ENCODE measurements around the gene ATG2A. TPM values are rescaled to one million over a fixed set of nuclear protein-coding genes. Genes with fewer than 3 reads are reported as not detected.
A peak's percentile ranks its signal among the peaks of the same experiment; 100 is the strongest.

ATG2A gene
- total and polyA plus RNA-seq, 10 of the 15 experiments (the other 5 are each of a cell fraction or from before 2014, with no cell fraction given), result 0.08 to 19.0 (median 4.6) TPM

DNA sequence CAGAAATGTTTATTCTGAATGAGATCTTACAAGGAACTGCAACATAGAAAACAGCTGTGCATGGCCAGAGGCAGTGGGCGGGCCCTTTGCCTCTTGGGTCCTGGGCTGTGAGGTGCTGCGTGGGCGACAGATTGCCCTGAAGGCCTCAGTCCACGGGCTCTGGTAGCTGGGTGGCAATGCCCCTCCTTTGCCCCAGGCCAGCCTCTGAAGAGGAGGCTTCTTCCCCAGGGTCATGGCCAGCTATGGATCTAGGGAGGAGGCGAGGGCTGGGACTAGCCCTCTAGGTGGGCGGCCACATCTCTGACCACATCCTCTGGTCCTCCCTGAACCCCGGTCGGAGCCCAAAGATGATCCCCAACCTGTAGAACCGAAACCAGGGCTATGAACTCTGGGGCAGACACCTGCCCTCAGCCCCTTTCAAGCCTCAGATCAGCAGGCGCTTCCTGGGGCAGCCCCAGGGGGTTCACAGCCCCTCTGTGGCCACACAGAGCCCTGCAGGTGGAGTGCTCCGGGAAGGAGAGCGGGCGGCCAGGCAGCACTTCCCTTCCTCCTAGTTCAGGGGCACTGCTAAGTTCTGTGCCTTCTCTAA is 65.9 kb downstream of the ATG2A start (continued):
- TF ChIP-seq, protein P1, sequence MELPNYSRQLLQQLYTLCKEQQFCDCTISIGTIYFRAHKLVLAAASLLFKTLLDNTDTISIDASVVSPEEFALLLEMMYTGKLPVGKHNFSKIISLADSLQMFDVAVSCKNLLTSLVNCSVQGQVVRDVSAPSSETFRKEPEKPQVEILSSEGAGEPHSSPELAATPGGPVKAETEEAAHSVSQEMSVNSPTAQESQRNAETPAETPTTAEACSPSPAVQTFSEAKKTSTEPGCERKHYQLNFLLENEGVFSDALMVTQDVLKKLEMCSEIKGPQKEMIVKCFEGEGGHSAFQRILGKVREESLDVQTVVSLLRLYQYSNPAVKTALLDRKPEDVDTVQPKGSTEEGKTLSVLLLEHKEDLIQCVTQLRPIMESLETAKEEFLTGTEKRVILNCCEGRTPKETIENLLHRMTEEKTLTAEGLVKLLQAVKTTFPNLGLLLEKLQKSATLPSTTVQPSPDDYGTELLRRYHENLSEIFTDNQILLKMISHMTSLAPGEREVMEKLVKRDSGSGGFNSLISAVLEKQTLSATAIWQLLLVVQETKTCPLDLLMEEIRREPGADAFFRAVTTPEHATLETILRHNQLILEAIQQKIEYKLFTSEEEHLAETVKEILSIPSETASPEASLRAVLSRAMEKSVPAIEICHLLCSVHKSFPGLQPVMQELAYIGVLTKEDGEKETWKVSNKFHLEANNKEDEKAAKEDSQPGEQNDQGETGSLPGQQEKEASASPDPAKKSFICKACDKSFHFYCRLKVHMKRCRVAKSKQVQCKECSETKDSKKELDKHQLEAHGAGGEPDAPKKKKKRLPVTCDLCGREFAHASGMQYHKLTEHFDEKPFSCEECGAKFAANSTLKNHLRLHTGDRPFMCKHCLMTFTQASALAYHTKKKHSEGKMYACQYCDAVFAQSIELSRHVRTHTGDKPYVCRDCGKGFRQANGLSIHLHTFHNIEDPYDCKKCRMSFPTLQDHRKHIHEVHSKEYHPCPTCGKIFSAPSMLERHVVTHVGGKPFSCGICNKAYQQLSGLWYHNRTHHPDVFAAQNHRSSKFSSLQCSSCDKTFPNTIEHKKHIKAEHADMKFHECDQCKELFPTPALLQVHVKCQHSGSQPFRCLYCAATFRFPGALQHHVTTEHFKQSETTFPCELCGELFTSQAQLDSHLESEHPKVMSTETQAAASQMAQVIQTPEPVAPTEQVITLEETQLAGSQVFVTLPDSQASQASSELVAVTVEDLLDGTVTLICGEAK (IDR thresholded peaks at IDR 0.05; ENCODE audit: borderline replicate concordance), result no peak
- peak; percentile 77; the same call in 1 of the 2 replicates for TF ChIP-seq TCF3 (IDR thresholded peaks at IDR 0.05; ENCODE audit: borderline replicate concordance, insufficient read depth, low read depth, low read length)
- peak; percentile 98 for TF ChIP-seq EED (IDR thresholded peaks at IDR 0.05; ENCODE audit: low read depth)
- TF ChIP-seq, protein P2, sequence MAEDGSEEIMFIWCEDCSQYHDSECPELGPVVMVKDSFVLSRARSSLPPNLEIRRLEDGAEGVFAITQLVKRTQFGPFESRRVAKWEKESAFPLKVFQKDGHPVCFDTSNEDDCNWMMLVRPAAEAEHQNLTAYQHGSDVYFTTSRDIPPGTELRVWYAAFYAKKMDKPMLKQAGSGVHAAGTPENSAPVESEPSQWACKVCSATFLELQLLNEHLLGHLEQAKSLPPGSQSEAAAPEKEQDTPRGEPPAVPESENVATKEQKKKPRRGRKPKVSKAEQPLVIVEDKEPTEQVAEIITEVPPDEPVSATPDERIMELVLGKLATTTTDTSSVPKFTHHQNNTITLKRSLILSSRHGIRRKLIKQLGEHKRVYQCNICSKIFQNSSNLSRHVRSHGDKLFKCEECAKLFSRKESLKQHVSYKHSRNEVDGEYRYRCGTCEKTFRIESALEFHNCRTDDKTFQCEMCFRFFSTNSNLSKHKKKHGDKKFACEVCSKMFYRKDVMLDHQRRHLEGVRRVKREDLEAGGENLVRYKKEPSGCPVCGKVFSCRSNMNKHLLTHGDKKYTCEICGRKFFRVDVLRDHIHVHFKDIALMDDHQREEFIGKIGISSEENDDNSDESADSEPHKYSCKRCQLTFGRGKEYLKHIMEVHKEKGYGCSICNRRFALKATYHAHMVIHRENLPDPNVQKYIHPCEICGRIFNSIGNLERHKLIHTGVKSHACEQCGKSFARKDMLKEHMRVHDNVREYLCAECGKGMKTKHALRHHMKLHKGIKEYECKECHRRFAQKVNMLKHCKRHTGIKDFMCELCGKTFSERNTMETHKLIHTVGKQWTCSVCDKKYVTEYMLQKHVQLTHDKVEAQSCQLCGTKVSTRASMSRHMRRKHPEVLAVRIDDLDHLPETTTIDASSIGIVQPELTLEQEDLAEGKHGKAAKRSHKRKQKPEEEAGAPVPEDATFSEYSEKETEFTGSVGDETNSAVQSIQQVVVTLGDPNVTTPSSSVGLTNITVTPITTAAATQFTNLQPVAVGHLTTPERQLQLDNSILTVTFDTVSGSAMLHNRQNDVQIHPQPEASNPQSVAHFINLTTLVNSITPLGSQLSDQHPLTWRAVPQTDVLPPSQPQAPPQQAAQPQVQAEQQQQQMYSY (CRISPR knock-in tag; IDR thresholded peaks at IDR 0.05), result no peak
- TF ChIP-seq TARDBP (IDR thresholded peaks at IDR 0.05; ENCODE audit: borderline replicate concordance), result 0 out of 2 replicates have a peak, but pooled peaks have one; percentile 57
- peak in 1 of 2 experiments; percentile 81; a peak in 1 of 4 replicates for TF ChIP-seq ETV6 (conservative IDR thresholded peaks at IDR 0.05 in 1 of 2, IDR thresholded peaks at IDR 0.05 in 1 of 2; ENCODE audit: borderline replicate concordance in 1 of 2, low read depth in 1 of 2)
- TF ChIP-seq, protein P3, sequence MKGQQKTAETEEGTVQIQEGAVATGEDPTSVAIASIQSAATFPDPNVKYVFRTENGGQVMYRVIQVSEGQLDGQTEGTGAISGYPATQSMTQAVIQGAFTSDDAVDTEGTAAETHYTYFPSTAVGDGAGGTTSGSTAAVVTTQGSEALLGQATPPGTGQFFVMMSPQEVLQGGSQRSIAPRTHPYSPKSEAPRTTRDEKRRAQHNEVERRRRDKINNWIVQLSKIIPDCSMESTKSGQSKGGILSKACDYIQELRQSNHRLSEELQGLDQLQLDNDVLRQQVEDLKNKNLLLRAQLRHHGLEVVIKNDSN (IDR thresholded peaks at IDR 0.05; ENCODE audit: borderline replicate concordance, extremely low read length, insufficient read depth, low read depth, low read length), result no peak
- TF ChIP-seq ZNF384 (IDR thresholded peaks at IDR 0.05; ENCODE audit: borderline replicate concordance, low read depth, low read length), result no peak
- TF ChIP-seq FOS (IDR thresholded peaks at IDR 0.05; ENCODE audit: borderline replicate concordance, extremely low read depth, insufficient read length), result no peak
- TF ChIP-seq MTA3 (IDR thresholded peaks at IDR 0.05; ENCODE audit: borderline replicate concordance, low read length), result no peak
- no peak for TF ChIP-seq ESRRA (IDR thresholded peaks at IDR 0.05; ENCODE audit: low read length)
- no peak for TF ChIP-seq PML (IDR thresholded peaks at IDR 0.05; ENCODE audit: low read length)
- TF ChIP-seq NR2C2 (IDR thresholded peaks at IDR 0.05; ENCODE audit: borderline replicate concordance, control insufficient read depth, insufficient read length, low read depth), result no peak
- TF ChIP-seq HCFC1 (IDR thresholded peaks at IDR 0.05; ENCODE audit: low read length), result peak; percentile 36; the same call in 1 of the 2 replicates
- TF ChIP-seq, protein P4, sequence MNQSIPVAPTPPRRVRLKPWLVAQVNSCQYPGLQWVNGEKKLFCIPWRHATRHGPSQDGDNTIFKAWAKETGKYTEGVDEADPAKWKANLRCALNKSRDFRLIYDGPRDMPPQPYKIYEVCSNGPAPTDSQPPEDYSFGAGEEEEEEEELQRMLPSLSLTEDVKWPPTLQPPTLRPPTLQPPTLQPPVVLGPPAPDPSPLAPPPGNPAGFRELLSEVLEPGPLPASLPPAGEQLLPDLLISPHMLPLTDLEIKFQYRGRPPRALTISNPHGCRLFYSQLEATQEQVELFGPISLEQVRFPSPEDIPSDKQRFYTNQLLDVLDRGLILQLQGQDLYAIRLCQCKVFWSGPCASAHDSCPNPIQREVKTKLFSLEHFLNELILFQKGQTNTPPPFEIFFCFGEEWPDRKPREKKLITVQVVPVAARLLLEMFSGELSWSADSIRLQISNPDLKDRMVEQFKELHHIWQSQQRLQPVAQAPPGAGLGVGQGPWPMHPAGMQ (IDR thresholded peaks at IDR 0.05; ENCODE audit: borderline replicate concordance), result no peak
- TF ChIP-seq, protein P5, sequence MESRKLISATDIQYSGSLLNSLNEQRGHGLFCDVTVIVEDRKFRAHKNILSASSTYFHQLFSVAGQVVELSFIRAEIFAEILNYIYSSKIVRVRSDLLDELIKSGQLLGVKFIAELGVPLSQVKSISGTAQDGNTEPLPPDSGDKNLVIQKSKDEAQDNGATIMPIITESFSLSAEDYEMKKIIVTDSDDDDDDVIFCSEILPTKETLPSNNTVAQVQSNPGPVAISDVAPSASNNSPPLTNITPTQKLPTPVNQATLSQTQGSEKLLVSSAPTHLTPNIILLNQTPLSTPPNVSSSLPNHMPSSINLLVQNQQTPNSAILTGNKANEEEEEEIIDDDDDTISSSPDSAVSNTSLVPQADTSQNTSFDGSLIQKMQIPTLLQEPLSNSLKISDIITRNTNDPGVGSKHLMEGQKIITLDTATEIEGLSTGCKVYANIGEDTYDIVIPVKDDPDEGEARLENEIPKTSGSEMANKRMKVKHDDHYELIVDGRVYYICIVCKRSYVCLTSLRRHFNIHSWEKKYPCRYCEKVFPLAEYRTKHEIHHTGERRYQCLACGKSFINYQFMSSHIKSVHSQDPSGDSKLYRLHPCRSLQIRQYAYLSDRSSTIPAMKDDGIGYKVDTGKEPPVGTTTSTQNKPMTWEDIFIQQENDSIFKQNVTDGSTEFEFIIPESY (IDR thresholded peaks at IDR 0.05), result no peak
- TF ChIP-seq SMC3 (IDR thresholded peaks at IDR 0.05; ENCODE audit: borderline replicate concordance, low read length), result peak; percentile 49; the same call in 1 of the 2 replicates
